ENCODE results near the gene ARHGAP11A. TPM values are rescaled to one million over a fixed set of nuclear protein-coding genes. Genes with fewer than 3 reads are reported as not detected.

Gene ARHGAP11A
- total and polyA plus RNA-seq, 9 of the 15 experiments (the other 6 are each of a cell fraction or from before 2014, with no cell fraction given) = 17.5 to 92.5 (median 61.1) TPM

DNA sequence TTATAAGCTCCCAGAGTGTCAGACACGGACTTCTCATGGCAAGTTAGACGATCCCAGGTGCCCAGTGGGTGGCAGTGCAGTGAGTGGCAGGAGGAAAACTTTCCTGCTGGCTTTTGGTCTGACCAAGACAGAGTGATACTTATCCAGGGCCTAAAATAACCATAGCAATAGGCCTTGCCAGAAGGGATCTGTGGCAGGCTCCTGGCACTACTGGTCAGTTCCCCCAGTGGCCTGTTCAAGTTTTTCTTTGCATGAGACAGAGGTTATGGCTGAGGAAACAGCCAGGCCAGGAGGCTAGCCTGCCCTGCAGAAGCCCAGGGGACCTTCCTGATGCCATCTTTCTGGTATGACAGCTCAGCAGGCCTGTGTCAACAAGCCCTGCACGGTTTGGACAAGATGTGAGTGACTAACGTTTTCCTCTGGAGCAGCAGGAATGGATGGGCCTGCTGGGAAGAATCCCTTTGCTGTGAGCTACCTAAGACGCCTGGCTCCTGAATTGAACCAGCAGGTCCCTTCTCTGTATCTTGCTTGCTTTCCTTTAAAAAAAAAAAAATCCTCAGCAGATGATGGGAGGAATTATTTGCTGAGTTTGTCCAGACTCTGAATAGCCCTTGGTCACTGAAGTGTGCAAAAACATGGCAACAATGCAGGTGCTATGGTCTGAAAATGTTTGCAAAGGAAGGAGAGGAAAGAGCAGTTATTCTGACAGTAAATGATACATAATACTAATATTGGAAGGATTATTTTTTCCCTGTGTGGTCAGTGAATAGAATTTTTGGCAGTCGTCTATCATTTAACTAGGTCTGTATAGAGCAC is 44.2 kb downstream of the ARHGAP11A start:
- in situ Hi-C loops (cut with MboI) = loop anchor here (5.0 to 10.0 kb wide), 2 partner anchors 333 to 475 kb away; no protein-coding TSS in a partner anchor
- ChIA-PET POLR2A (interaction anchor here (0.9 to 1.0 kb wide), 2 partner anchors 10 to 149 kb away, joined by 3 read pairs; no protein-coding TSS in a partner anchor), CTCF (ENCODE audit: low intra/inter-chr PET ratio) (no interaction called here)
- intact Hi-C loops (cut with micrococcal nuclease) = loop anchor here (5.0 to 10.0 kb wide), 2 partner anchors 175 to 473 kb away; no protein-coding TSS in a partner anchor
- Histone ChIP-seq H2AFZ (ENCODE audit: low read depth, low read length) (no peak overlapping the region), H3K79me2 (ENCODE audit: control insufficient read depth, insufficient read depth, low read length) (no peaks in the 10 kb centered on the region), H3K27ac (ENCODE audit: extremely low read depth, low read depth, low read length) (no peak overlapping the region), H4K20me1 (replicated peaks; ENCODE audit: control insufficient read depth, insufficient read depth, low read length) (peaks cover 3% of the 10 kb centered on the region; the same call in 1 of the 2 replicates), H3K9me1 (ENCODE audit: control insufficient read depth, insufficient read depth, low read length) (no peaks in the 10 kb centered on the region), H3K4me1 (replicated peaks in 1 of 2; ENCODE audit: control insufficient read depth in 2 of 2, insufficient read depth in 2 of 2, low read length in 2 of 2) (peaks cover 0 to 20% of the 10 kb centered on the region in 2 experiments; a peak in 3 of 5 replicates), H3K27me3 (ENCODE audit: control insufficient read depth in 2 of 2, insufficient read depth in 2 of 2, low read length in 2 of 2) (no peaks in the 10 kb centered on the region), H3K9ac (ENCODE audit: insufficient read depth in 1 of 2, low read depth in 2 of 2, low read length in 2 of 2) (no peak overlapping the region), H3K4me2 (ENCODE audit: insufficient read depth, low read length) (no peak overlapping the region), H3K9me3 (replicated peaks; ENCODE audit: control insufficient read depth, insufficient read depth, low read depth, low read length) (no peaks in the 10 kb centered on the region), H3K4me3 (no peak overlapping the region), H3K36me3 (ENCODE audit: control insufficient read depth, insufficient read depth, low read length) (no peaks in the 10 kb centered on the region)
- ATAC-seq (no peak; the same call in 2 of the 3 replicates), FAIRE-seq (no peak), DNase-seq (ENCODE audit: extremely low read depth in 1 of 4, low spot score in 3 of 4) (no peak)
- BruUV-seq (replicated peaks) = no TSS peak
- TF ChIP-seq STAG1 (CRISPR knock-in tag; IDR thresholded peaks at IDR 0.05; ENCODE audit: borderline replicate concordance) (no peak), FOXA3 (CRISPR knock-in tag; conservative IDR thresholded peaks at IDR 0.05 in 1 of 2, IDR thresholded peaks at IDR 0.05 in 1 of 2) (peak in 1 of 2 experiments; percentile 47; a peak in 1 of 4 replicates), CREBBP (IDR thresholded peaks at IDR 0.05; ENCODE audit: low read depth, low read length) (no peak)
- TF ChIP-seq, protein P1, sequence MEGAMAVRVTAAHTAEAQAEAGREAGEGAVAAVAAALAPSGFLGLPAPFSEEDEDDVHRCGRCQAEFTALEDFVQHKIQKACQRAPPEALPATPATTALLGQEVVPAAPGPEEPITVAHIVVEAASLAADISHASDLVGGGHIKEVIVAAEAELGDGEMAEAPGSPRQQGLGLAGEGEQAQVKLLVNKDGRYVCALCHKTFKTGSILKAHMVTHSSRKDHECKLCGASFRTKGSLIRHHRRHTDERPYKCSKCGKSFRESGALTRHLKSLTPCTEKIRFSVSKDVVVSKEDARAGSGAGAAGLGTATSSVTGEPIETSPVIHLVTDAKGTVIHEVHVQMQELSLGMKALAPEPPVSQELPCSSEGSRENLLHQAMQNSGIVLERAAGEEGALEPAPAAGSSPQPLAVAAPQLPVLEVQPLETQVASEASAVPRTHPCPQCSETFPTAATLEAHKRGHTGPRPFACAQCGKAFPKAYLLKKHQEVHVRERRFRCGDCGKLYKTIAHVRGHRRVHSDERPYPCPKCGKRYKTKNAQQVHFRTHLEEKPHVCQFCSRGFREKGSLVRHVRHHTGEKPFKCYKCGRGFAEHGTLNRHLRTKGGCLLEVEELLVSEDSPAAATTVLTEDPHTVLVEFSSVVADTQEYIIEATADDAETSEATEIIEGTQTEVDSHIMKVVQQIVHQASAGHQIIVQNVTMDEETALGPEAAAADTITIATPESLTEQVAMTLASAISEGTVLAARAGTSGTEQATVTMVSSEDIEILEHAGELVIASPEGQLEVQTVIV (CRISPR knock-in tag; IDR thresholded peaks at IDR 0.05; ENCODE audit: borderline replicate concordance) = no peak
- TF ChIP-seq, protein P2, sequence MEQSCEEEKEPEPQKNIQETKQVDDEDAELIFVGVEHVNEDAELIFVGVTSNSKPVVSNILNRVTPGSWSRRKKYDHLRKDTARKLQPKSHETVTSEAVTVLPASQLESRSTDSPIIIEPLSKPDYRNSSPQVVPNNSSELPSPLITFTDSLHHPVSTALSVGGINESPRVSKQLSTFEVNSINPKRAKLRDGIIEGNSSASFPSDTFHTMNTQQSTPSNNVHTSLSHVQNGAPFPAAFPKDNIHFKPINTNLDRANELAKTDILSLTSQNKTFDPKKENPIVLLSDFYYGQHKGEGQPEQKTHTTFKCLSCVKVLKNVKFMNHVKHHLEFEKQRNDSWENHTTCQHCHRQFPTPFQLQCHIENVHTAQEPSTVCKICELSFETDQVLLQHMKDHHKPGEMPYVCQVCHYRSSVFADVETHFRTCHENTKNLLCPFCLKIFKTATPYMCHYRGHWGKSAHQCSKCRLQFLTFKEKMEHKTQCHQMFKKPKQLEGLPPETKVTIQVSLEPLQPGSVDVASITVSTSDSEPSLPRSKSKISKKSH (CRISPR knock-in tag; IDR thresholded peaks at IDR 0.05) = no peak
- TF ChIP-seq, protein P3, sequence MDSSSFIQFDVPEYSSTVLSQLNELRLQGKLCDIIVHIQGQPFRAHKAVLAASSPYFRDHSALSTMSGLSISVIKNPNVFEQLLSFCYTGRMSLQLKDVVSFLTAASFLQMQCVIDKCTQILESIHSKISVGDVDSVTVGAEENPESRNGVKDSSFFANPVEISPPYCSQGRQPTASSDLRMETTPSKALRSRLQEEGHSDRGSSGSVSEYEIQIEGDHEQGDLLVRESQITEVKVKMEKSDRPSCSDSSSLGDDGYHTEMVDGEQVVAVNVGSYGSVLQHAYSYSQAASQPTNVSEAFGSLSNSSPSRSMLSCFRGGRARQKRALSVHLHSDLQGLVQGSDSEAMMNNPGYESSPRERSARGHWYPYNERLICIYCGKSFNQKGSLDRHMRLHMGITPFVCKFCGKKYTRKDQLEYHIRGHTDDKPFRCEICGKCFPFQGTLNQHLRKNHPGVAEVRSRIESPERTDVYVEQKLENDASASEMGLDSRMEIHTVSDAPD (CRISPR knock-in tag; IDR thresholded peaks at IDR 0.05) = no peak
- WGBS (ENCODE audit: insufficient coverage, low coverage, missing lambda C conversion rate) = 26% methylated on average over 6 of the region's 6 CpGs
